Mammary epithelial cell (primary cell): ENCODE results near the gene MS4A7.
A peak's percentile ranks its signal among the peaks of the same experiment; 100 is the strongest.

Source experiments
- CTCF ChIP-seq, 2 donors: IDR thresholded peaks in 1 of 2; conservative IDR thresholded peaks in 1 of 2; 2 replicates each; pipeline ENCODE4 v1.5.1; 2011 to 2012; ENCODE audit warnings: inconsistent platforms in 2 of 2, low read length in 2 of 2, mild to moderate bottlenecking in 2 of 2, control low read depth in 1 of 2, low read depth in 1 of 2; ENCODE audit not compliant: insufficient read depth in 1 of 2; ENCODE audit errors: extremely low read depth in 1 of 2
- EZH2 ChIP-seq: IDR thresholded peaks from 2 replicates; pipeline ENCODE4 v1.6.1; 2012; ENCODE audit warnings: low read length, inconsistent platforms, borderline replicate concordance

- TF ChIP-seq CTCF (conservative IDR thresholded peaks at IDR 0.05 in 1 of 2, IDR thresholded peaks at IDR 0.05 in 1 of 2; ENCODE audit: extremely low read depth in 1 of 2, insufficient read depth in 1 of 2, low read depth in 1 of 2, low read length in 2 of 2) (peak; percentile 59 to 64), EZH2 (no peak)
Measured at GRCh38 chr11:60343094-60343704, 35.1 kb upstream of the MS4A7 start.
